NCI-H2029 (cell line): ENCODE results near the gene AP1S3.

Experiments used
- DNase-seq: peaks from one replicate; lab custom pipeline; 2025; lab: John Stamatoyannopoulos, UW

AP1S3 gene

DNA sequence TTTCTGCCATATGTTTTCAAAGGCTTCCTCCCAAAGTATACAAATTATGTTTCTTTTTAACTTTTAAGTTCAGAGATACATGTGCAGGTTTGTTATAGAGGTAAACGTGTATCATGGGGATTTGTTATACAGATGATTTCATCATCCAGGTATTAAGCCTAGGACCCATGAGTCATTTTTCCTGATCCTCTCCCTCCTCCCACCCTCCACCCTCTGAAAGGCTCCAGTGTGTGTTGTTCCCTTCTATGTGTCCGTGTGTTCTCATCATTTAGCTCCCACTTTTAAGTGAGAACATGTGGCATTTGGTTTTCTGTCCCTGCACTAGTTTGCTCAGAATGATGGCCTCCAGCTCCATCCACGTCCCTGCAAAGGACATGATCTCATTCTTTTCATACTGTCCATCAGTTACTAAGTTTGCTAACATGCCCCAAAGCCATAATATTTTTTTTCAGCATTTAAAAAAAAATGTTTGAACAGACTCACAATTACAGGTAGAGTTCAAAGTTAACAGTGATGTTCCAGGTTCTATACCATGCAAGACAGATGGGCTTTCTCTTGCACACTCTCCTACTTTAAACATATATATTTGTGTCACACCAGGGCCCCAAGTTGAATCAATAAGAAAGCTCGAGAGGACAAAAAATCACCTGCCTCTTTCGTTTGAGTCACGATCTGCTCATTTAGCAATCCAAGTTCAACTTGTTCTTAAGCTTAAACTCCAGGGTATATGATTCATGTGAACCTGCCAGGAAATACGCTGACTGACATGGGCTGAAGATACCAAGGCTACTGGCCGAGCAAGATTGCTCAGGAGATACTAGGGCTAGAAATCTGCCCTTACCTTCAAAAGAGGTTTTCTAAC, 77.6 kb downstream of the AP1S3 start:
- no peak for DNase-seq

DNA sequence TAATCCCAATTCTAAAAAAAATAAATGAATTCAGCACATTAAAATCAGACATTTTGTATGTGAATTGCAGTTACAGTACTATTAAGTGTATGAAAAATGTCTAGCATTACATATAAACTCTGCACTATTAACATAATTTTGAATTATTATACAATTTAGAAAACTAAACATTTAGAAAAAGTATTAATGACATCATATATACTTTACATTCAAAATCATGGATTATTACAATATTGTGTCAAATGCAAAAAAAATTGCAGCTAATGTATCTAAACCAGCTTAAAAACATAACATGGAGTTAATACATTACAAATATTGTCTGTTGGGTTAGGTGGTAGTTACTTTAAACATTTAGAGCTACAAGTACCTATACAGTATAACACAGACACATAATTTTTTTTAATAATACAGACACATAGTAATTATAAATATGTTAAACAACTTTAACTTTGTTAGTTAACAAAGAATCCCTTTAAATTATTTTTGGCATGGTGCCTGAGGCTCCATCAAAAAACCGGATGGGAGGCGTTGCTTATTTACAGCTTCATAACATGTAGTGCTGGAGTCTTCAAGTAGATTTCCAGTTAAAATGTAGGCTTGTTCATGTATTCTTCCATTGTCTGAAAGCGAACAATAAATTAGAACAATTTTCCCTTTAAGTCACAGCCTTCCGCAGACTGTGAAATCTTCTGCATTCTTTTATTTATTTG, 79.1 kb downstream of the AP1S3 start:
- DNase-seq = no peak

DNA sequence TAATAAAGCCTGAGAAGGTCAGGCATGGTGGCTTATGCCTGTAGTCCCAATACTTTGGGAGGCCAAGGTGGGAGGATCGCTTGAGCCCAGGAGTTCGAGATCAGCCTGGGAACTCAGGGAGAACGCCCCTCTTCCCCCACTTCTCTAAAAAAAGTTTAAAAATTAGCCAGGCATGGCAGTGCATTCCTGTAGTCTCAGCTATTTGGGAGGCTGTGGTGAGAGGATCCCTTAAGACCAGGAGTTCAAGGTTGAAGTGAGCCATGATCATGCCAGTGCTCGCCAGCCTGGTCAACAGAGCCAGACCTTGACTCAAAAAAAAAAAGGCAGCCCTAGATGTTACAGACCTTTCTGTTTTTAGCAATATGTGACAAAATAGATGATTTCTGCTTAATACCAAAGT, 83.4 kb downstream of the AP1S3 start:
- DNase-seq = no peak

DNA sequence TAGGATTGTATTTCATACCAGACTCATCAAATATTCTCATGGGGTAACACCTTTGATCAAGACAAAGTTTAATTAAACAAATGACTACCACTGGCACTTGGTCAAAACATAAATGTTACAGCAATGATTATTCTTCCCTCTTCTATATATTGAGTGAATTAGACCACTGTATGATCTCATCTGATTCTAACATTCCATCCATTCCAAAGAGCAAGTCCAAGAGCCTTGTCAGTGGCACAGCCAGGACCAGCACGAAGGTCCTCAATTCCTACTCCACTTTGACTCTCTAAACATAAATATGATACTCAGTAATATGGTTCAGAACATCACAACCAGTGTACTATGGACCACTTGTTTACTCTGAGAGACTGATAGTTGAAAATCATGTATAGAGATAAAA, 86.4 kb downstream of the AP1S3 start:
- no peak for DNase-seq

DNA sequence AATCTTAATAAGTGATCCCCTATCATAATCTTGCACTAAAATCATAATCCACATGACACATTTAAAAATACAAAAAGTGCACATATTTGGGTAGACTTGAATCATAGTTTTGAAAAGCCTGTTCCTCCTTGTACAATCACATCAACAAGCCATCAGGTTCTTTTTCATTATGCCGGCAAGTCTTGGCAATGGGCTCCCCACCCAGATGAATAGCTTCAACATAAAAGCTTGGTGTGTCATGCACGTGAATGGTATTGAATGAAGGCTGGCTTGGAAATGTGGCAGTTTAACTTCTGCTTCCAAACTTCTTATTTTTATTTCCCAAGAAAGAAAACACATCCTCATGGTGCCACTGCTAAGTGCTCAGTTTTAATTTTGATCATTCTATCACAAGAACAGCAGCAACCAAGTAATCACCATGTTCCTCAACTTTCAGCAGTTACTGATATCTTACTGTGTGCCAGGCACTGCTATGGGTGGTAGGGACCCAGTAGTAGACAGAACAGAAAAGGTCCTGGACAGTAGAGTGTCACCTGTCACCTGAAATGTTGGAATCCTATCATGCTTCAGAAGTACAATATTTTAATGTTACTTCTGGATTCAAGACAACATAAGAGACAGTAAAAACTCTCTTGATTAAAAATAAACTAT, 89.9 kb downstream of the AP1S3 start:
- DNase-seq = no peak

- DNase-seq = no peak
These were observed 90.8 kb downstream of the AP1S3 start for GRCh38 chr2:223746611-223747010.

DNA sequence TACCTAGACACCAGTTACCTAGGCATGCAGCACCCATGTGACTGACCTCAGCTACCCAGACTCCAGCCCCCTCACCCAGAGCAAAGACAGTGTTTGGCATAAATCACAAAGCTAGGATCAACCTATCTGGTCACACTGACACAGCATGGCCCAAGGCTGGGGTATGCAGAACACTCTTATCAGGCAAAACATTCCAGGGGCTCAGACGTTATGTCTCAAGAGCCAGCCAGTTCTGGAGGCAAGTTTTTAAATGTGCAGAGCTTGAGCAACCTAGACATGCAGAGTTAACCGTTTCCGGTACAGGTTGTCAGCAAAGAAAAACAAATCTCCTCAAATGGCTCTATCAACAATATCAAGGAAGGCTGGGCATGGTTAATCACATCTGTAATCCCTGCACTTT, 92.8 kb downstream of the AP1S3 start:
- DNase-seq = no peak

DNA sequence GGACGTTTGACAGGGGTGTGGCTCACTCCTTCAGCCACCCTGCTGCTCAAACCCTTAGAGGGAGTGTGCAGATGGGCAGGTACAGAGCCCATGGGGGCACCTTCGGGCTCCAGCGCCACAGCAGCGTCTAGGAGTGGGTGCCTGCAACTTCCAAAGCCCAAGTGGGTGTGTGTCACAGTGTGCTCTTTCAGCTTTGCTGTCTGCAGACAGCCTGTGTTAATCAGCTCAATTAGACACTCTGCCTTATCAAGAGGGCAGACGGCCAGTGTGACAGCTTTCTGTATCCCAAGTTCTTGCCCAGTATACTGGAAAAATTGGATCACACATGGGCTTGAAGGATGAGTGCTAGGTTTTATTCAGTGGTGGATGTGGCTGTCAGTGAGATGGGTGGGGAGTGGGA, 96.7 kb downstream of the AP1S3 start:
- DNase-seq = no peak

DNA sequence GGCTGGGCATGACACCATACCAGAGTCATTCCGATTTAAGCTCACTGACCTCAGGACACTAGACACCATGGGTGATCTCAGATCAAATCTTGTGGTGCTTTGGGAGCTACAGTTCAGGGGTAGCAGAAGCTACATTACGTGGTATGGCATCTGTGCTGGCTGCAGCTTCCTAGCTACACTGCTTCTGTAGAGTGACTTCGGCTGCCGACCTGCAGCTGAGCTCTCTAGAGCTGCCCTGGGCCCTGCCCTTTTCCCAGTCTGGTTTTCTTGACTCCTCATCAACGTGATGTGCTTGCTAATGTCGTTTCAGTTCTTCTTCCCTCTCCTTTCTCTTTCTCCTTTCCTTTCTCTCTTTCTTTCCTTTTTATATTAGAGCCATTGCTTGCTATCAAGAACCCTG, 100.2 kb downstream of the AP1S3 start:
- DNase-seq = no peak

GRCh38 chr2:223736488-223736887, 100.9 kb downstream of the AP1S3 start:
- no peak for DNase-seq

- DNase-seq = no peak
These were observed 101.6 kb downstream of the AP1S3 start for GRCh38 chr2:223735659-223736244.

DNA sequence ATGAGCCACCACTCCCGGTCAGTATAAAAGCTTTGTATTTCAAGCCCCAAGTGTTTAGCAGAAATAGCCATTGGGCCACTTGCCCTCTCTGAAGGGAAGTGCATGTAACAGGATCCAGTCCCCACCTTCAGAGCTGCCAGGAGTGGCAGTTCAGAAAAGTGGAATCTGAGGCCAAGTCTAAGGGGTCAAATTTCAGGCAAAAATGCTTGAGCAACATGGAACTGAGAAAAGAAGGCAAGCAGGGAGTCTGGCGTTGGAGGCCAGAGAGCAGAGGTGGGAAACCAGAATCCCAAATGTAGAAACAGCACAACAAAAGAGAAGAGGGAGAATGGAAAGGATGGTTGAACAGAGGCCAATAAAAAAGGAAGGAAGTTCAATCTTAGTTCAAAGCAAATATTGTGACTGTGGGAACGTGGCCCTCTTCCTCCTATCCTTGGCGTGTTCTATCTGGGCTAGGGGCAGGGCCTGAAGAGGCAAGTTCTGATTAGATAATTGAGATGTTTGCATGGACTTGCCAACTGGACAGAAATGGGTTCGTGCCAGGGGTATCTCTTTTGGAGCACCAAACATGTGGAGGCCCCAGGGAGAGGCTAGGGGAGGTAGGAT, 102.2 kb downstream of the AP1S3 start:
- DNase-seq = no peak

DNA sequence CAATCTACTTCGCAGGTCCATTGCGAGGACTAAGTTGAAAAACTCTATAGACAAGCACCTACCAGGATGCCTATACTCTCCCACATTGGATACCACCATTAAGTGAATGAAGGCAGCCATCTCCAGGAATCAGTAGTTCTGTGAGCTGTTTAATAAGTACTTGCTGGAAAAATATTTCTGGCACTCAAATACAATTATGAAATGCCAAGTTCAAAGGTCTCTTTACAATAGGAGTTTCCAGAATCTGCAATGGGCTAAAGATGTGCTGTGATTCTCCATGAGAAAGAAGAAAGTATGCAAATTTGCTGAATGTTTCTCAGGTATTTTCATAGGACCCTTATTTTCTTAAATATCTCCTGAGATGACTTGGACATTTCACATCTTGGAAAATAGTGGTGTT, 103.0 kb downstream of the AP1S3 start:
- no peak for DNase-seq

GRCh38 chr2:223732346-223732745, 105.0 kb downstream of the AP1S3 start:
- no peak for DNase-seq

GRCh38 chr2:223731503-223731902, 105.9 kb downstream of the AP1S3 start:
- no peak for DNase-seq

GRCh38 chr2:223729781-223730180, 107.6 kb downstream of the AP1S3 start:
- no peak for DNase-seq

- DNase-seq = no peak
These were observed 109.8 kb downstream of the AP1S3 start for GRCh38 chr2:223727562-223727961.

DNA sequence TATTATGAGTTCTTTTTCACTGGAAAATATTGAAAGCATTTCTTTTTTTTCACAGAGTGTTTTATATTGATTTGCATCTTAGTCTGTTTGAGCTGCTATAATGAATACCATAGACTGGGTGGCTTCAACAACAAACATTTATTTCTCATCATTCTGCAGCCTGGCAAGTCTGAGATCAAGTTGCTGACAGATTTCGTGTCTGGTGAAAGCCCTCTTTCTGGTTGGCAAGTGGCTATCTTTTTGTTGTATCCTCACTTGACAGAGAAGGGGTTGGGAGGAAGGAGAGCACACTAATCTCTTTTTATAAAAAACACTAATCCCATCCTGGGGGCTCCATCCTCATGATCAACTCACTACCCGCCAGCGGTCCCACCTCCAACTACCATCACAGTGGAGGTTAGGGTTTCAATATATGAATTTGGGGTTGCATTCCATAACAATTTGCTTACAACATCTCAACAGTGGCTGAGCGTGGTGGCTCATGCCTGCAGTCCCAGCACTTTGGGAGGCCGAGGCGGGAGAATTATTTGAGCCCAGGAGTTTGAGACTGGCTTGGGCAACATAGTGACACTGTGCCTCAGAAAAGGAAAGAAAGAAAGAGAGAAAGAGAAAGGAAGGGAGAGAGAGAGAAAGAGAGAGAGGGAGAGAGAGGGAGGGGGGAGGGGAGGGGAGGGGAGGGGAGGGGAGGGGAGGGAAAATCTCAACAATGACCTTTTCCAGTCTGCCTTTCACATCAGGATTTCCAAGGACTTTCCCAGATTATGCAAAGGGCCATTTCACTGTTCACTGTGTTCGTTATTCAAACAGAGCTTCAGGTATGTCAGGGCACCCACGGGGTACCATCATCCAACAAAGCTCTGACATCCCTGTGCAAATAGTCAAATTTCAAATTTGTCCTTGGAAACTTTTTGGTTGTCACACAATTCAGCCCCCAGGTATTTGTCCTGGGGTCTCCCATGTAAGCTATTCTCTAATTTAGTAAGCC, 111.1 kb downstream of the AP1S3 start:
- DNase-seq = no peak

DNA sequence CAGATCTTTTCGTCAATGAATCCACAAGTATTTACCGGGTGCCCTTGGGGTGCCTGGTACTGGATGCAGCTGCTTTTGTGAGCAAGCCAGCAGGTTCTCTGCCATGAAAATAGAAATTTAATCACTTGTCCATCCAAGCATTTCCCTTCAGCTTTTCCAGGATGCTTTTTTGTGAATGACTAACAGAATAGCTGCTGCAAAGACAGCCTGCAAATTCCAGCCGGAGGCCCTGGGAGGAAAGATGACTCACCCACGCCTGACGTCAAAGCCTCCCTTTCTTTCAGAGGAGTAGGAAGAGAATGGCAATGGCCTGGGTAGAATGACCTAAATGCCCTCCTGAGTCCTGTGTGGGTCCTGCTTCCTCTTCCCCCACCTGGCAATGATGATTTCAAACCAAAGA, 111.9 kb downstream of the AP1S3 start:
- DNase-seq = no peak

DNA sequence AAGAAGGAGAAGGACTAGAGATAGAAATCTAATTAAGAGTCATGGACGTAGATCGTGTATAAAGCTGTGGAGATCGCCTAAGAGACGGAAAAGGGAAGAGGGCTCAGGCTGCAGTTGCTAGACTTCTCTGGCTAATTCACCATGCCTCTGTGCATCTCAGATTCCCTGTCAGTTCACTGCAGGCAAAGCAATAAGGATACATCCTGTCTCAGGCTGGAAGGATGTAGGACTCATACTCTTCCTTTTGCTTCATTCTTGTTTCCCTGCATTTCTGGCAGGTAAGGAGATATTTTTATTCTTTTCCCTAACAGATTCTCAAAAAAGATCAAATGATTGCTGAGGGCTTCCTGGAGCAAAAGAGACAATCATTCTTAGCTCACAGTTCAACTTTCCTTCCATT, 112.5 kb downstream of the AP1S3 start:
- no peak for DNase-seq

DNA sequence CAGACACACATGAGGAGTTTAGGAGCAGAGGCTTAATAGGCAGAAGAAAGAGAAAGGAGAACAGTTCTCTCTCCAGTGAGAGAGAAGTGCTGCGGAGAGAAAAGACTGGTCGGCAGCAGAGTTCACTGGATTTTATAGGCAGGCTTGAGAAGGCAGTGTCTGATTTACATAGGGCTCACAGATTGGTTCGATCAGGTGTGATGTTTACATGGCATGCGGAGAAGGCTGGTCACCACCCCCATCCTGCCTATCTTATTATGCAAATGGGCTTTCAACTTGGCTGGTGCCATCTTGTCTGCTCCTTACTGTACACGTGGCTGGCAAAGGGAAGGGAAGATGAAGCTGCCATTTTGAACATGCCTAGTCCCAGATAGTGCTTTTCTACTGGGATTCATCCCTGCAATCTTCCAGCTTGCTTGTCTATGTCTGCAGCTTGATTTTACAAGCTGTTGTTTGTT, 113.4 kb downstream of the AP1S3 start:
- DNase-seq = no peak
